ENCODE measurements around the gene LRIT1.

Gene LRIT1

GRCh38 chr10:84254552-84255478 lies 13.5 kb upstream of the LRIT1 start:
- DNase-seq = no peak

- DNase-seq = no peak
Observed at GRCh38 chr10:84248794-84249193, 7.4 kb upstream of the LRIT1 start.

DNA sequence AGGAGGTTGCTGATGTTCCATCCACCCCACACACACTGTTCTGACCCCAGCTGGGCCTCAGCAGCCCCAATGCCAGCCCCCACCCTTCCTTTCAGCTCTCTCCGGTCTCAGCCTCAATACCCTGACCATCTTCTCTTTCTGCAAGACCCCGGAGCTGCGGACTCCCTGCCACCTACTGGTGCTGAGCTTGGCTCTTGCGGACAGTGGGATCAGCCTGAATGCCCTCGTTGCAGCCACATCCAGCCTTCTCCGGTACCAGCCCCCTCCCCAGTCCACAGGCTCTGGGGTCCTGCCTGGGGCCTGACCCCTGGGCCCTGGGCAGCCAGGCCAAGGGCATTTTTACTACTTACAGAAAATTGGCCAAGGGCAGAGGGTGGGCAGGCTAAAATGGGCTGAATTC lies 6.2 kb upstream of the LRIT1 start:
- no peak for DNase-seq

GRCh38 chr10:84244651-84245270 lies 3.4 kb upstream of the LRIT1 start, which contains the start of gene RGR:
Gene RGR (plus strand): TSS chr10:84245053. CDS start chr10:84245091, 38 bp downstream.
- no peak for DNase-seq

- no peak for DNase-seq
Observed at GRCh38 chr10:84243759-84244158, 2.4 kb upstream of the LRIT1 start.

DNA sequence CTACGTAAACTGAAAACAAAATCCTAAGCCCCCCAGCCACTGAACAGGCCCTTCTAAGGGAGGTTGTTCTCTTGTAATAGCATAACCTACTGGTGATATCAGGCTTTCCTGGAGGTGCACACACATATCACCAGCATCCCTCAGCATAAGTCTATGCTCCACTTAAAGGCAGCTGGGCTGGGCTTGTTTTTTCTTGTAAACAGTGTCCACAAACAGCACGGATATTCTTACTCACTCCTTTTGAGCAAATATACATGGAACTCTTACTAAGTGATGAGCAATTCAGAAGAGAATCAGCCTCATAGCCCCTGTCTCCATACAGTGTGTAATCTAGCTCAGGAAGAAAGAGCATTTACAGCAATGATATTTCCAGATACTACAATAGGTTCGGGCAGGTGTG lies 2.4 kb downstream of the LRIT1 start:
- no peak for DNase-seq

GRCh38 chr10:84237199-84238051 lies 3.9 kb downstream of the LRIT1 start:
- no peak for DNase-seq

DNA sequence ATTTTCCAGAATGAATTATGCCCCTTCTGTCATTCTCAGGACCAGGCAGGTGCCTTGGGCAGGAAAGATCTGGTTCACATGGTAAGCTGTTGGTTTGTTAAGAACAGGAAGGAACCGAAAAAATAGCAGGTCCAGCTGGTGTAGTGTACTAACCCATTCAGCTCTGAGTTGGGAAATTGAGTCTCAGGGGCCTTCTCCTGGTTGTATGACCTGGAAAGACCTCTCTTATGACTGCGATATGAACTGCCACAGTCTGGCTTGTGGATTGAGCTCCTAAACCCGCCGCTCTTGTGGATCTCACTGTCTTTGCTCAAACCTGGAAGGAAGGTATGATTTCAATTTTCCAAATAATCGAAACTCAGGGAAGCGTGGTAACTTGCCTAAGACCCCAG lies 4.5 kb downstream of the LRIT1 start:
- no peak for DNase-seq

GRCh38 chr10:84235096-84235495 lies 6.2 kb downstream of the LRIT1 start:
- DNase-seq = no peak

DNA sequence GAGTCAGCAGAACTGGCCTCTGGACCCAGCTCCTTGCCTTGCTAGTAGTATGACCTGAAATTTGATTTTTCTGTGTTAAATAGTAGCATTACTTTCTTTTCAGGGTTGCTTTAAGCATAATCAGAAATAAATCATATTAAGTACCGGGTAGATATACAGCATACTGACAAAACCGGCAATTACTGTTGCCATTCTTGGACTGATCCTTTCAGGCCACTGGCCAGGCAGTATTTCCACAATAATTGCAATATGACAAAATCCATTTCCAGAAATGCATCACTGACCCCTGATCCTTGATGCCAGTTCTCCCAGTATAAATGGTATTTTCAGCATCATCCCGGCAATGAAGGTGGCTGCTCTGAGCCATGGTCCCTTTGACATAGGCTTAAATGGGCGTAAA lies 6.9 kb downstream of the LRIT1 start:
- peak; percentile 17 for DNase-seq

- DNase-seq = no peak
Observed at GRCh38 chr10:84233940-84234339, 7.4 kb downstream of the LRIT1 start.

GRCh38 chr10:84232376-84232775 lies 9.0 kb downstream of the LRIT1 start:
- no peak for DNase-seq

DNA sequence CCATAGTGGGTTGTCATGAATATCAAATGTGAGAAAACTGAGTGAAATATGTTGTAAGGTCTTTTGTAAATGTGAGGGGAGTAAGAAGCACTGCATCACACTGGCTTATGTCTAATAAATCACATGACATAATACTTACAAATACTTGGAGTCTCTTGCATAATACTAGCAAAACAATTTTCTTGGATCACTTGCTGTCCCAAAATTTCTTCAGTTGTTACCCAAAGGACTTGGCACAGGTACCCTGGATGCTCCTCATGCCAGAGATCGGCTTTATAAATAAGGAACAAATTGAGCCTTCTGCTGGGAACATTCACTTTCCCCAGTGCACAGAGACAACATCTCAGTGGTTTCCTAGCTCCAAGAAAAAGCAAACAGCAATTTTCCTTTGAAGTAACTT lies 11.0 kb downstream of the LRIT1 start:
- no peak for DNase-seq

- DNase-seq = no peak
Observed at GRCh38 chr10:84227810-84228209, 13.5 kb downstream of the LRIT1 start.

GRCh38 chr10:84226616-84227015 lies 14.7 kb downstream of the LRIT1 start:
- DNase-seq = no peak

DNA sequence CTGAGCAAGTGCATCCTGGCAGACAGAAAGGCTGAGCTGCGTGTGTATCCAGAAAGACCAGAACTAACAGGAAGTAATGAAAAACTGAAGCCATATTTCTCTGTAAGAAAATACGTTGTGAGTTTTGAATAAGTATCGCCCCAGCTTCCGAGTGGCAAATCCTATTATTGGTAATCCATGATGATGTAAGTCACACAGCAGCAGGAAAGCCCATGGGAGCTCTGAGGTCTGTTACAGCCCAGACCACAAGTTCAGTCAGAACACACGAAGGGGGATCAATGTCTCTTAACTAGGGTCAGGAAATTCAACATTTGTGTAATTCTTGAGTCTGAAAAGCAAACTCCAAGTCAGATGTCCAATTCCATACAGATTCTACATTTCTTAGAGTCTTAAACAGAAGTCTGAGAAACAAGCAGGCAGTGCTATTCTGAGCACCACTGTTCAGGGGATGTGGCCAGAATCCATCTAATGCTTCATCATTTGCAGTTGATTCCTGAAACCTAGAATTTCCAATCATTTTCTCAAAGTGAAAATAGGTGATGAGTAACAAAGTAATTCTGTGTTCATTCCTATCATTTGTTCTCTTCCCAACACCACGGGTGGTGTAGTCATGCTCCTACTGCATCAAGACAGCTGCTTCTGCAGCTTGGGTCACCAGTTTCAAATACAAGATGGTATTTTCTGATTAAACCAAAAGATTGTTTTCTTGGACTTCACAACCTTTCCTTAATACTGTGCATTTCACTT lies 15.7 kb downstream of the LRIT1 start, which contains the start of gene LRIT2:
TSS of gene LRIT2 (minus strand) at position 118 of the 747 bp plus-strand sequence. CDS start at position 94, 24 bp downstream.
- DNase-seq = no peak

GRCh38 chr10:84224411-84225028 lies 16.8 kb downstream of the LRIT1 start:
- DNase-seq = no peak

DNA sequence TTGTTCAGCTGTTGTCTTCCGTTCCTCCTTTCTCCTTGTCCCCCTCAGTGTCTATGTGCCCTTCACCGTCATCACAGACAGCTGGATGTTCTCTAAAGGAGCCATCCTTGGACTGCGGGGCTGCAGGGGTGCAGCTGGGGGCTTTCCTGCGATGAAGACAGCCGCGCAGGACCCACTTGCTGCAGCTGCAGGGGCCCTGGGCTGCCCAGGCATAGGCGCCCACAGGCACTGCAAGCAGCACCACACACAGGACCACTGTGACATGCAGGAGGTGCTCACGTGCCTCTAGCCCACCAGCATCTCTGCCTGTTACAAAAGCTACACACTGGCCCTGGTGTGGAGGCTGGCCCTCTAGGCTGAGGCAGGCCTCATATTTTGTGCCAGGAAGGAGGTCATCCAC lies 19.4 kb downstream of the LRIT1 start:
- no peak for DNase-seq

DNA sequence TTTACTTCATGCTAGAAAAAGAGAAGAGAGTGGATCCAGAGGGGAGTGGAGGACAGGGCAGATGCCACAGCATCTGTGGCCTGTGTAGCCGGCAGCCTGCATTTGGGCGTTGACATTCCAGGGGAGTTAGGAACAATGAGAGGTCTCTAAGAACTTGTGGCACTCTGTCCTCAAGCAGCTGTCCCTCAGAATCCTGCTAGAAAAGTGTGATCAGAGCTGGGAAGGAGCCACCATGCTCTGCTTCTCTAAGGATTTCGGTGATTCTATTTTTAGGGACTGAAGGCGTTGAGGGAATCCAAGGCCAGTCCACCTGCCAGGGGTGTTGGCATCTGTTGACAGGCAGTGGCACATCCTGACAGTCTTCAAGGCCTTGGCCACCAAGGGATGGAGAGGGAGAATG lies 23.6 kb downstream of the LRIT1 start:
- no peak for DNase-seq

GRCh38 chr10:84216834-84217233 lies 24.5 kb downstream of the LRIT1 start:
- DNase-seq = no peak

DNA sequence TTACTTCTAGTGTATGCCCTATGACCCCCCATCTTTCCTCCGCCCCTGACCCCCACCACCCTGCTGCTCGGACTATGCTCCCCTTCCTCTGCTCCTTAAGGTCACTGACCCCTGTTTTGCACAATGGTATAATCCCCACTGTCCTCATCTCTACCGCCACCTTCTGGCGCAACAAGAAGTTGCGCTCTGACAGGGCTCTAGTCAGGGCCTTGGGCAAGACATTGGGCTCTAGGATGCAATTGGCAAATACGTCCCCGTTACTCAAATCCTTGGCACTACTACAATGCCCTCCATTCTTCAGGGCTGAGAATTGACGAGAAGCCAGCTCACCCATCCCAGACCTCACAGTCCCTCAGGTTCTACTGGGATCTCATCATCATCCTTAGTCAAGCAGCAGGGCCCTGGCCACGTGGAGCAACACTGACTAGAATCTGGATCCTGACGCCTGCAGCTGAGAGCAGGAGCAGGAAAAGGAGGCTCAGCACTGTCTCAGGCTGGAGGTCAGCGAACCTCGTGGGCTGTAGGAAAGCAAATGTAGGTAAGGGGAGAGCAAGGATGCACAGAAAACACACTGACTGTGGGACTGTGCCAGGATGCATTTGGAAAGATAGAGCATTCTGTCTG lies 26.6 kb downstream of the LRIT1 start:
- no peak for DNase-seq
